Activated naive CD4-positive, alpha-beta T cell treated with anti-CD3 and anti-CD28 coated beads, Interleukin-2, amount 50 U/mL, for 24 hours (primary cell): ENCODE results near the gene HDAC10.

Experiments used
- H3K27ac Mint-ChIP-seq: one replicate; pipeline ENCODE4 v1.8.0; 2021; ENCODE audit warnings: mild to moderate bottlenecking, mixed read lengths
- H3K27me3 Mint-ChIP-seq: one replicate; pipeline ENCODE4 v1.8.0; 2021; ENCODE audit warnings: mixed read lengths
- H3K36me3 Mint-ChIP-seq: one replicate; pipeline ENCODE4 v1.8.0; 2021; ENCODE audit warnings: mixed read lengths
- H3K4me1 Mint-ChIP-seq: one replicate; pipeline ENCODE4 v1.8.0; 2021; ENCODE audit warnings: mixed read lengths
- H3K4me3 Mint-ChIP-seq: one replicate; pipeline ENCODE4 v1.8.0; 2021; ENCODE audit warnings: mild to moderate bottlenecking, mixed read lengths
- H3K9me3 Mint-ChIP-seq: one replicate; pipeline ENCODE4 v1.8.0; 2021; ENCODE audit warnings: mixed read lengths

The HDAC10 gene

GRCh38 chr22:50222508-50222907, 28.6 kb downstream of the HDAC10 start:
- Mint-ChIP-seq H3K27ac (no peak overlapping the region), H3K4me3 (no peak overlapping the region), H3K36me3 (peaks cover 5% of the 10 kb centered on the region), H3K27me3 (no peaks in the 10 kb centered on the region), H3K9me3 (no peaks in the 10 kb centered on the region), H3K4me1 (no peaks in the 10 kb centered on the region)

DNA sequence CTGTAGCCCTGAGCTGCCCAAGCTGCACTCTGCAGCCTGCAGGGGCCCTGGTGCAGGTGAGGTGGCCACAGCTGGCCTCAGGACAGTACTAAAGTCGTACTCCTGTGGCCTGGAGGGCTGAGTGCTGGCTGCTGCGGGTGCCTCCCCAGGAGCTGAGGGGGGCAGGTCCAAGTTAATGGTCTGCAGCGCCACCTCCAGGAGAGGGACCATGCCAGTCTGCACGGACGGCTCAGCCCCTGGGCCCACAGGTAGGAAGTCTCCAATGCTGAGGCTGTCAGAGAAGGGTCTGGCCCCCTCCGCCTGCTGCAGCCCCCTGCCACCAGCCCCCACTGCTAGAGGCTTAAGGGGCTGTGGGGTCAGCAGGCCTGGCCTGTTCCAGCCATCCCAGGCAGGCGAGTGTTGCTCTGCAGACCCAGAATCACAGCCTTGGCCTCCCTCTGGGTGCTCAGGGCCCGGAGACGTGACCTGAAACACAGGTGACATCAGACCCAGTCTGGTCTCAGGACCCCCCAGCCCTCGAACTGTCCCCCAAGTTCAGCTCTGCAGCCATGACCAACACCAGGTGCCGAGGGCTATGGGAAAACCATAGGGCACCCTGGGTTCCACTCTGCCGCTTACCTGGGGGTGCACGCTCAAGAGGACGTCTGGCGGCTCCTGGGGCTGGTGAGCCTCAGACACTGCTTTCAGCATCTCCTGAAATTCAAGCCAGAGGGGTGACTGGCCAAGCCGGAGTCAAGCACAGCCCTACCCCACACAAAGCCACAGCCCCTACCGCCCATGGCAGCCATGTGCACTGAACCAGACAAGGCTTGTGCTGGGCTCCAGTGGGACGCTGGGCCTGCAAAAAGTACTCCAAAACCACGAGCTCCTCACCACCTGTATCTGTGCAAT, 29.4 kb downstream of the HDAC10 start:
- Mint-ChIP-seq H3K4me3 (no peak overlapping the region), H3K27ac (no peak overlapping the region), H3K4me1 (no peaks in the 10 kb centered on the region), H3K9me3 (no peaks in the 10 kb centered on the region), H3K27me3 (no peaks in the 10 kb centered on the region), H3K36me3 (peaks cover 5% of the 10 kb centered on the region)

- Mint-ChIP-seq H3K4me1 (no peaks in the 10 kb centered on the region), H3K27me3 (no peaks in the 10 kb centered on the region), H3K36me3 (peaks cover 5% of the 10 kb centered on the region), H3K27ac (no peak overlapping the region), H3K9me3 (no peaks in the 10 kb centered on the region), H3K4me3 (no peak overlapping the region)
These were observed 30.3 kb downstream of the HDAC10 start for GRCh38 chr22:50220603-50221409.

DNA sequence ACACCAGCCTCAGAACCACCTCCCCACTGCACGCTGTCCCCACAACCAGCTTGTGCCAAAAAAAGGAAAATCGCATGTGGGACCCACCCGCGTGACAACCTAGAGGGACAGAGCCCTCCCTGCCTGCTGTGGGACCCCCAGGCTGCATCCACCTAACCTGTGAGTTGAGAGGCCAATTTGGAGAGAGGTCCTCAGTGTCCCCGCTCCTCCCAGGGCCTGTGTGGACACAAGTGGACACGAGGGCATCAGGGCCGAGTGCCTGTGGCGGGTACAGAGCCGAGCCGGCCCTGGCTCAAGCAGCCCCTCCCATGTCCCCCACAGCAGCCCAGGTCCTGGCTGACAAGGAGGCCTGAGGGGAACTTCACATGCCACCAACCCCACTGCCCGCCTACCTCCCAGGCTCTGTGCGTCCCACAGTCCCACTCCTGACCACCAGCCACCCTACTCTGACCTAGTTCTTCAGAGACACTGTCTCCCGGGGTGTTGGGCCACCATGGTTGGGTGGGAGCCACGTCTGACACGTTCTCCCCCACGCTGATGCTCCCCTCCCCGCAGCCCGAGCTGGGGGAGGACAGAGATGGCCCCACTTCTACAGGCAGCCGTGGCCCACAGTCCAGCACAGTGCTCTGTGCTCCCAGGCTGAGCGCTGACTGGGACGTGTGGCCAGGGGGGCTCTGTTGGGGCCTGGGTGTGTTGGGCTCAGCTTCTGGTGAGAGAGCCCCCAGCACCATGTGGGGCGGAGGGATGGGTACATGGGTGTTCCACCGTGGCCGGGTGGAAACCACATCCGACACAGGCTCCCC, 31.1 kb downstream of the HDAC10 start:
- H3K36me3 Mint-ChIP-seq = peaks cover 5% of the 10 kb centered on the region
- H3K27me3 Mint-ChIP-seq = no peaks in the 10 kb centered on the region
- H3K4me3 Mint-ChIP-seq = no peak overlapping the region
- H3K9me3 Mint-ChIP-seq = no peaks in the 10 kb centered on the region
- H3K27ac Mint-ChIP-seq = no peak overlapping the region
- peaks cover under 1% of the 10 kb centered on the region for H3K4me1 Mint-ChIP-seq

DNA sequence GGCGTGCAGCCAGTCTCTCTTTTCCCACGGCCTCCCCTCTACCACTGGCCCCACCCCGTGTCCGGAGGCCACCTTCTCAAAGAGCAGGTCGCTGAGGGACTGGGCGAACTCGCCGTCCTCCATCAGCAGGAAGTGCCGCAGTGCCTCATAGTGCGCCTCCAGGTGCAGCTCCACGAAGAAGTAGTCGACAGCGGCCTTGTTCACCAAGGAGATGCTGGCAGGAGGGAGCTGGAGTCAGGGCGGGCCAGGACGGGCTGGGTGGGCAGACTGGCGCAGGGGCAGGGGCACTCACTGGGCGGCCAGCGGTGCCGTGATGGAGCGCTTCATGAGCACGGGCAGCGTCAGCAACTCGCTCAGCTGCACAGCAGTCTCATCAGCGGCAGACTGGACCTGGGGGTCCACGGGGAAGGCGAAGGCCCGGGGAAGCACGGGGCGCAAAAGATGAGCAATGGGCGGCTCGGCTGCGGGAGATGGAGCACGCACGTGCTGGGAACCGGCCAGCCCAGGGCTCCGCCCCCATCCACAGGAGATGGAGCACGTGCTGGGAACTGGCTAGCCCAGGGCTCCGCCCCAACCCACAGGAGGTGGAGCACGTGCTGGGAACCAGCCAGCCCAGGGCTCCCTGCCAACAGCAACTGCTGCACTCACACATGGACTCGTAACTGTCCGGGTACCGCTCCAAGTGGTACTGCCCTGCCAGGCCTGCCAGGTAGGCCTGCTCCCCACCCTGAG, 31.9 kb downstream of the HDAC10 start:
- no peak overlapping the region for H3K27ac Mint-ChIP-seq
- peaks cover 5% of the 10 kb centered on the region for H3K4me1 Mint-ChIP-seq
- no peak overlapping the region for H3K4me3 Mint-ChIP-seq
- H3K9me3 Mint-ChIP-seq = no peaks in the 10 kb centered on the region
- H3K36me3 Mint-ChIP-seq = peaks cover 4% of the 10 kb centered on the region
- H3K27me3 Mint-ChIP-seq = no peaks in the 10 kb centered on the region

- H3K9me3 Mint-ChIP-seq = no peaks in the 10 kb centered on the region
- H3K36me3 Mint-ChIP-seq = peaks cover 3% of the 10 kb centered on the region
- peaks cover 11% of the 10 kb centered on the region for H3K4me1 Mint-ChIP-seq
- no peak overlapping the region for H3K4me3 Mint-ChIP-seq
- H3K27ac Mint-ChIP-seq = no peak overlapping the region
- no peaks in the 10 kb centered on the region for H3K27me3 Mint-ChIP-seq
These were observed 32.7 kb downstream of the HDAC10 start for GRCh38 chr22:50218153-50218995.

GRCh38 chr22:50217543-50218152, 33.4 kb downstream of the HDAC10 start:
- Mint-ChIP-seq H3K27me3 (no peaks in the 10 kb centered on the region), H3K4me1 (peaks cover 18% of the 10 kb centered on the region), H3K36me3 (peaks cover 6% of the 10 kb centered on the region), H3K27ac (no peak overlapping the region), H3K4me3 (no peak overlapping the region), H3K9me3 (no peaks in the 10 kb centered on the region)

DNA sequence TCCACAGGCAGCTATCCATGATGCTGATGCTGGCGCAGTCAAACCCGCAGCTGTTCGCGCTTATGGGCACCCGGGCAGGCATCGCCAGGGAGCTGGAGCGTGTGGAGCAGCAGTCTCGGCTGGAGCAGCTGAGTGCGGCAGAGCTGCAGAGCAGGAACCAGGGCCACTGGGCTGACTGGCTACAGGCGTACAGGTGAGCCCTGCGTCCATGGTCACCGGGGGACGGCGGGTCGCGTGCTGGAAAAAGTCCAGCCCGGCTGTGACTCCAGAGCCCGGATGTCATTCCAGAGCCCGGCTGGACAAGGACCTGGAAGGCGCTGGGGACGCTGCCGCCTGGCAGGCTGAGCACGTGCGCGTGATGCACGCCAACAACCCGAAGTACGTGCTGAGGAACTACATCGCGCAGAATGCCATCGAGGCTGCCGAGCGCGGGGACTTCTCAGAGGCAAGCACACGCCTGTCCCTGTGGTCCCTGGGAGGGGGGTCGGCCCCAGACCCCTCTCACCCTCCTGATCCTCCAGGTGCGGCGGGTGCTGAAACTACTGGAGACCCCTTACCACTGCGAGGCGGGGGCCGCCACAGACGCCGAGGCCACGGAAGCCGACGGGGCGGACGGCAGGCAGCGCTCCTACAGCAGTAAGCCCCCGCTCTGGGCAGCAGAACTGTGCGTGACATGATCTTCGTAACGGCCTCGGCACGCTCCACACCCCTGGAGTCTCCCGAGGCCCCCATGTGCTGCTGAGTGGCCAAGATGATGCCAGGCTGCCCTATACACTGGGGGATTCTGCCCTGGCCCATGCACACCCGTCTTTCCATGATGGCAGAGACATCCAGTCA, 34.2 kb downstream of the HDAC10 start:
- H3K27ac Mint-ChIP-seq = no peak overlapping the region

GRCh38 chr22:50216055-50216683, 34.9 kb downstream of the HDAC10 start:
- H3K36me3 Mint-ChIP-seq = peaks cover 6% of the 10 kb centered on the region
- no peak overlapping the region for H3K27ac Mint-ChIP-seq
- H3K4me1 Mint-ChIP-seq = peaks cover 20% of the 10 kb centered on the region
- H3K4me3 Mint-ChIP-seq = no peak overlapping the region
- no peaks in the 10 kb centered on the region for H3K27me3 Mint-ChIP-seq
- H3K9me3 Mint-ChIP-seq = no peaks in the 10 kb centered on the region

More for the DNA sequence above, 34.2 kb downstream of the HDAC10 start:
- Mint-ChIP-seq H3K4me3 (no peak overlapping the region), H3K27me3 (no peaks in the 10 kb centered on the region), H3K9me3 (no peaks in the 10 kb centered on the region), H3K4me1 (peaks cover 20% of the 10 kb centered on the region), H3K36me3 (peaks cover 6% of the 10 kb centered on the region)

DNA sequence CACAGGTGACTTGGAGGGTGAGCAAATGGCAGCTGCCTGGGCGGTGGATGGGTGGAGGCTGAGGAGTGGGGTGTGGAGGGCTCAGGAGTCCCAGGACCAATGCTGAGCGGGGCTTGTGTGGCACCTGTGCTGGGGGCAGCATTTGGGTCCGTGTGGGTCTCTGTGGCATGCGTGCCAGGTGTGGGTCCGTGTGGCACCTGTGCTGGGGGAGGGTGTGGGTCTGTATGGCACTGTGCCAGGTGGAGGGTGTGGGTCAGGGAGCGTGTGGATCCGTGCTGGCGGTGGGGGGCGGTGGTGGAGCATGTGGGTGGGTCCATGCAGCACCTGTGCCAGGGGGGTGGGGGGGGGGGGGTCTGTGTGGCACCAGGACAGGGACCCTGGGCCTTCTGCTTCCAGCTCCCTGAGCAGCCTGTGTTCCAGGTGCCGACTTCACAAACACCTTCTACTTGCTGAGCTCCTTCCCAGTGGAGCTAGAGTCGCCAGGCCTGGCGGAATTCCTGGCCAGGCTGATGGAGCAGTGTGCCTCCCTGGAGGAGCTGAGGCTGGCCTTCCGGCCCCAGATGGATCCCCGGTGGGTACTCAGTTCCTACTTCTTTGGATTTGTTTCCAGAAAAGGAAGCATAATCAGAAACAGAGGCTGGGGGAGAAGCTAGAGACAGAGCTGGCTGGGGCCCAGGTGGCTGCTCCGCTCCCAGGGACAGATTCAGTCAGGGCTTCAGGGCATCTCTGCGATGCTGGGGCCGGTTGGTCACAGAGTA, 35.6 kb downstream of the HDAC10 start:
- Mint-ChIP-seq H3K4me1 (peaks cover 20% of the 10 kb centered on the region), H3K27ac (no peak overlapping the region), H3K9me3 (no peaks in the 10 kb centered on the region), H3K27me3 (no peaks in the 10 kb centered on the region), H3K4me3 (no peak overlapping the region), H3K36me3 (peaks cover 6% of the 10 kb centered on the region)

GRCh38 chr22:50213263-50213662, 37.8 kb downstream of the HDAC10 start:
- Mint-ChIP-seq H3K27me3 (no peaks in the 10 kb centered on the region), H3K4me1 (peaks cover 25% of the 10 kb centered on the region), H3K9me3 (no peaks in the 10 kb centered on the region), H3K27ac (peak overlapping the region; percentile 55), H3K36me3 (peaks cover 8% of the 10 kb centered on the region), H3K4me3 (no peak overlapping the region)

GRCh38 chr22:50211147-50211546, 39.9 kb downstream of the HDAC10 start:
- no peak overlapping the region for H3K27ac Mint-ChIP-seq

More at GRCh38 chr22:50211147-50211546, 39.9 kb downstream of the HDAC10 start:
- peaks cover 25% of the 10 kb centered on the region for H3K4me1 Mint-ChIP-seq
- H3K36me3 Mint-ChIP-seq = peaks cover 8% of the 10 kb centered on the region
- no peak overlapping the region for H3K4me3 Mint-ChIP-seq
- H3K27me3 Mint-ChIP-seq = no peaks in the 10 kb centered on the region
- no peaks in the 10 kb centered on the region for H3K9me3 Mint-ChIP-seq
